SK-N-SH (cell line): ENCODE data around the gene SMO. TPM values are rescaled to one million over a fixed set of nuclear protein-coding genes. Genes with fewer than 3 reads are reported as not detected.

Source experiments
- CTCF ChIA-PET: fragments of 300-600, 350-600 bp; formaldehyde crosslinking; extraction: SDS; loops from one replicate; lab custom pipeline; 2021; lab: Yijun Ruan, JAX
- POLR2A ChIA-PET: fragments of 350-600 bp; sonication (Branson Sonifier 250); formaldehyde crosslinking; extraction: SDS; loops from one replicate; lab custom pipeline; 2020; ENCODE audit warnings: antibody characterized with exemption, inconsistent platforms; lab: Yijun Ruan, JAX
- DNase-seq: peaks from one replicate; pipeline ENCODE4 v3.0.0; 2012
- H2AFZ ChIP-seq: fragments of 200-600 bp; sonication (generic); 2 replicates; pipeline ENCODE4 v1.8.1; 2016; ENCODE audit warnings: antibody characterized with exemption, mild to moderate bottlenecking, low read depth
- H3F3A ChIP-seq: fragments of 200-600 bp; sonication (generic); replicated peaks from 2 replicates; pipeline ENCODE3; 2016; ENCODE audit warnings: antibody characterized with exemption, mild to moderate bottlenecking; ENCODE audit not compliant: insufficient read depth
- H3K27ac ChIP-seq, 2 experiments: fragments of 200-500 bp in 1 of 2; fragments of 200-600 bp in 1 of 2; sonication (Bioruptor generic) in 1 of 2; sonication (generic), shearing (Covaris generic) in 1 of 2; 2 replicates each; pipeline versions ENCODE4 v1.5.1 to v1.6.1; 2014 to 2016; ENCODE audit warnings: low read depth in 2 of 2, inconsistent platforms in 1 of 2, low read length in 1 of 2, mild to moderate bottlenecking in 1 of 2, mixed read lengths in 1 of 2
- H3K27me3 ChIP-seq: fragments of 200-600 bp; sonication (generic), shearing (Covaris generic); 2 replicates; pipeline ENCODE4 v1.6.1; 2016; ENCODE audit warnings: mixed run types; ENCODE audit not compliant: insufficient read depth
- H3K36me3 ChIP-seq, 2 experiments: fragments of 200-500 bp in 1 of 2; fragments of 200-600 bp in 1 of 2; sonication (Bioruptor generic) in 1 of 2; sonication (generic) in 1 of 2; replicated peaks in 1 of 2; 2 replicates each; pipeline versions ENCODE3 to v1.5.1; 2014 to 2016; ENCODE audit warnings: low read length in 1 of 2, mild to moderate bottlenecking in 1 of 2; ENCODE audit not compliant: insufficient read depth in 2 of 2, control insufficient read depth in 1 of 2
- H3K4me1 ChIP-seq, 2 experiments: fragments of 200-500 bp in 1 of 2; fragments of 200-600 bp in 1 of 2; sonication (Bioruptor generic) in 1 of 2; sonication (generic), shearing (Covaris generic) in 1 of 2; 2 replicates each; pipeline versions ENCODE4 v1.5.1 to v1.6.1; 2014 to 2016; ENCODE audit warnings: low read depth in 1 of 2, low read length in 1 of 2, mixed run types in 1 of 2; ENCODE audit not compliant: insufficient read depth in 2 of 2, control insufficient read depth in 1 of 2
- H3K4me2 ChIP-seq: fragments of 200-600 bp; sonication (generic), shearing (Covaris generic); 2 replicates; pipeline ENCODE4 v1.6.1; 2017; ENCODE audit warnings: mixed run types
- H3K4me3 ChIP-seq, 2 experiments: fragments of 200-500 bp in 1 of 2; fragments of 200-600 bp in 1 of 2; sonication (Bioruptor generic) in 1 of 2; sonication (generic), shearing (Covaris generic) in 1 of 2; 2 replicates each; pipeline versions ENCODE4 v1.5.1 to v1.8.1; 2014 to 2016; ENCODE audit warnings: low read depth in 2 of 2, inconsistent platforms in 1 of 2, low read length in 1 of 2, mild to moderate bottlenecking in 1 of 2, mixed read lengths in 1 of 2, moderate library complexity in 1 of 2
- H3K79me2 ChIP-seq: fragments of 200-600 bp; sonication (generic); 2 replicates; pipeline ENCODE4 v1.8.1; 2017; ENCODE audit warnings: mild to moderate bottlenecking; ENCODE audit not compliant: insufficient read depth
- H3K9ac ChIP-seq: fragments of 200-600 bp; sonication (generic); 2 replicates; pipeline ENCODE4 v1.6.1; 2017; ENCODE audit warnings: mixed run types
- H3K9me2 ChIP-seq: fragments of 200-600 bp; sonication (generic); 2 replicates; pipeline ENCODE4 v1.6.1; 2017; ENCODE audit warnings: mixed run types
- H3K9me3 ChIP-seq: fragments of 200-600 bp; sonication (generic); 2 replicates; pipeline ENCODE4 v1.6.1; 2017; ENCODE audit warnings: mixed run types, mild to moderate bottlenecking, moderate library complexity
- H4K20me1 ChIP-seq: fragments of 200-600 bp; sonication (generic); 2 replicates; pipeline ENCODE4 v1.6.1; 2017; ENCODE audit warnings: mild to moderate bottlenecking, mixed run types; ENCODE audit not compliant: insufficient read depth
- ELF1 ChIP-seq: IDR thresholded peaks from 2 replicates; pipeline ENCODE4 v1.4.0; 2012
- EZH2phosphoT487 ChIP-seq: fragments of 200-600 bp; sonication (generic); IDR thresholded peaks from 2 replicates; pipeline ENCODE4 v1.6.1; 2017; ENCODE audit warnings: low read depth, mixed run types, mild to moderate bottlenecking, antibody characterized with exemption, moderate library complexity, borderline replicate concordance
- JUND ChIP-seq: IDR thresholded peaks from 2 replicates; pipeline ENCODE4 v1.4.0; 2012
- MEF2A ChIP-seq: IDR thresholded peaks from 2 replicates; pipeline ENCODE4 v1.4.0; 2012; ENCODE audit warnings: low read depth, borderline replicate concordance
- NFIC ChIP-seq: IDR thresholded peaks from 2 replicates; pipeline ENCODE4 v1.4.0; 2012; ENCODE audit warnings: borderline replicate concordance
- NRF1 ChIP-seq: IDR thresholded peaks from 2 replicates; pipeline ENCODE4 v1.6.1; 2012; ENCODE audit warnings: low read depth, mild to moderate bottlenecking, low read length
- RCOR1 ChIP-seq: fragments of 150-350 bp; IDR thresholded peaks from 2 replicates; pipeline ENCODE4 v1.6.1; 2017; ENCODE audit warnings: antibody characterized with exemption, low read length
- RXRA ChIP-seq: IDR thresholded peaks from 2 replicates; pipeline ENCODE4 v1.4.0; 2012; ENCODE audit warnings: low read depth, mild to moderate bottlenecking, borderline replicate concordance
- WGBS: methylation state at CpG from one replicate; pipeline ENCODE4 v1.1.6; 2017; ENCODE audit warnings: low lambda C conversion rate; 5-methylcytosine and 5-hydroxymethylcytosine counted together
- polyA plus RNA-seq, 3 experiments: library from polyadenylated mRNA; depleted of rRNA; stranded (reverse); fragments of >200 nt; gene quantifications; 2 replicates each; pipeline ENCODE4 v1.2.3, GENCODE V29; 2012
- TF ChIP-seq, protein P1 (sequence below): IDR thresholded peaks from 2 replicates; pipeline ENCODE4 v1.6.1; 2012; ENCODE audit warnings: mild to moderate bottlenecking, low read depth, low read length, moderate library complexity
- TF ChIP-seq, protein P2 (sequence below): IDR thresholded peaks from 2 replicates; pipeline ENCODE4; 2012
- TF ChIP-seq, protein P3 (sequence below): IDR thresholded peaks from 2 replicates; pipeline ENCODE4 v1.4.0; 2012; ENCODE audit warnings: low read depth, borderline replicate concordance
- TF ChIP-seq, protein P4 (sequence below): IDR thresholded peaks from 2 replicates; pipeline ENCODE4 v1.4.0; 2012; ENCODE audit warnings: low read depth
- TF ChIP-seq, protein P5 (sequence below): fragments of 150-350 bp; IDR thresholded peaks from 2 replicates; pipeline ENCODE4 v1.6.1; 2017; ENCODE audit warnings: antibody characterized with exemption, low read length, low read depth, borderline replicate concordance
- TF ChIP-seq, protein P6 (sequence below): fragments of 200-600 bp; sonication (generic); IDR thresholded peaks from 2 replicates; pipeline ENCODE4 v1.6.1; 2017; ENCODE audit warnings: antibody characterized with exemption, mild to moderate bottlenecking, moderate library complexity

Gene SMO
- polyA plus RNA-seq, 1 of the 3 experiments (the other 2 are of a cell fraction): 37.0 TPM

DNA sequence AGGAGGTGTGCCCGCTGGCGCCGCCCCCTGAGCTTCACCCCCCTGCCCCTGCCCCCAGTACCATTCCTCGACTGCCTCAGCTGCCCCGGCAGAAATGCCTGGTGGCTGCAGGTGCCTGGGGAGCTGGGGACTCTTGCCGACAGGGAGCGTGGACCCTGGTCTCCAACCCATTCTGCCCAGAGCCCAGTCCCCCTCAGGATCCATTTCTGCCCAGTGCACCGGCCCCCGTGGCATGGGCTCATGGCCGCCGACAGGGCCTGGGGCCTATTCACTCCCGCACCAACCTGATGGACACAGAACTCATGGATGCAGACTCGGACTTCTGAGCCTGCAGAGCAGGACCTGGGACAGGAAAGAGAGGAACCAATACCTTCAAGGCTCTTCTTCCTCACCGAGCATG lies 23.7 kb downstream of the SMO start (continued):
- TF ChIP-seq, protein P1, sequence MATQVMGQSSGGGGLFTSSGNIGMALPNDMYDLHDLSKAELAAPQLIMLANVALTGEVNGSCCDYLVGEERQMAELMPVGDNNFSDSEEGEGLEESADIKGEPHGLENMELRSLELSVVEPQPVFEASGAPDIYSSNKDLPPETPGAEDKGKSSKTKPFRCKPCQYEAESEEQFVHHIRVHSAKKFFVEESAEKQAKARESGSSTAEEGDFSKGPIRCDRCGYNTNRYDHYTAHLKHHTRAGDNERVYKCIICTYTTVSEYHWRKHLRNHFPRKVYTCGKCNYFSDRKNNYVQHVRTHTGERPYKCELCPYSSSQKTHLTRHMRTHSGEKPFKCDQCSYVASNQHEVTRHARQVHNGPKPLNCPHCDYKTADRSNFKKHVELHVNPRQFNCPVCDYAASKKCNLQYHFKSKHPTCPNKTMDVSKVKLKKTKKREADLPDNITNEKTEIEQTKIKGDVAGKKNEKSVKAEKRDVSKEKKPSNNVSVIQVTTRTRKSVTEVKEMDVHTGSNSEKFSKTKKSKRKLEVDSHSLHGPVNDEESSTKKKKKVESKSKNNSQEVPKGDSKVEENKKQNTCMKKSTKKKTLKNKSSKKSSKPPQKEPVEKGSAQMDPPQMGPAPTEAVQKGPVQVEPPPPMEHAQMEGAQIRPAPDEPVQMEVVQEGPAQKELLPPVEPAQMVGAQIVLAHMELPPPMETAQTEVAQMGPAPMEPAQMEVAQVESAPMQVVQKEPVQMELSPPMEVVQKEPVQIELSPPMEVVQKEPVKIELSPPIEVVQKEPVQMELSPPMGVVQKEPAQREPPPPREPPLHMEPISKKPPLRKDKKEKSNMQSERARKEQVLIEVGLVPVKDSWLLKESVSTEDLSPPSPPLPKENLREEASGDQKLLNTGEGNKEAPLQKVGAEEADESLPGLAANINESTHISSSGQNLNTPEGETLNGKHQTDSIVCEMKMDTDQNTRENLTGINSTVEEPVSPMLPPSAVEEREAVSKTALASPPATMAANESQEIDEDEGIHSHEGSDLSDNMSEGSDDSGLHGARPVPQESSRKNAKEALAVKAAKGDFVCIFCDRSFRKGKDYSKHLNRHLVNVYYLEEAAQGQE: no peak
- no peak for TF ChIP-seq ELF1
- TF ChIP-seq, protein P2, sequence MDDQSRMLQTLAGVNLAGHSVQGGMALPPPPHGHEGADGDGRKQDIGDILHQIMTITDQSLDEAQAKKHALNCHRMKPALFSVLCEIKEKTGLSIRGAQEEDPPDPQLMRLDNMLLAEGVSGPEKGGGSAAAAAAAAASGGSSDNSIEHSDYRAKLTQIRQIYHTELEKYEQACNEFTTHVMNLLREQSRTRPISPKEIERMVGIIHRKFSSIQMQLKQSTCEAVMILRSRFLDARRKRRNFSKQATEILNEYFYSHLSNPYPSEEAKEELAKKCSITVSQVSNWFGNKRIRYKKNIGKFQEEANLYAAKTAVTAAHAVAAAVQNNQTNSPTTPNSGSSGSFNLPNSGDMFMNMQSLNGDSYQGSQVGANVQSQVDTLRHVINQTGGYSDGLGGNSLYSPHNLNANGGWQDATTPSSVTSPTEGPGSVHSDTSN: no peak
- no peak for TF ChIP-seq NFIC
- TF ChIP-seq, protein P3, sequence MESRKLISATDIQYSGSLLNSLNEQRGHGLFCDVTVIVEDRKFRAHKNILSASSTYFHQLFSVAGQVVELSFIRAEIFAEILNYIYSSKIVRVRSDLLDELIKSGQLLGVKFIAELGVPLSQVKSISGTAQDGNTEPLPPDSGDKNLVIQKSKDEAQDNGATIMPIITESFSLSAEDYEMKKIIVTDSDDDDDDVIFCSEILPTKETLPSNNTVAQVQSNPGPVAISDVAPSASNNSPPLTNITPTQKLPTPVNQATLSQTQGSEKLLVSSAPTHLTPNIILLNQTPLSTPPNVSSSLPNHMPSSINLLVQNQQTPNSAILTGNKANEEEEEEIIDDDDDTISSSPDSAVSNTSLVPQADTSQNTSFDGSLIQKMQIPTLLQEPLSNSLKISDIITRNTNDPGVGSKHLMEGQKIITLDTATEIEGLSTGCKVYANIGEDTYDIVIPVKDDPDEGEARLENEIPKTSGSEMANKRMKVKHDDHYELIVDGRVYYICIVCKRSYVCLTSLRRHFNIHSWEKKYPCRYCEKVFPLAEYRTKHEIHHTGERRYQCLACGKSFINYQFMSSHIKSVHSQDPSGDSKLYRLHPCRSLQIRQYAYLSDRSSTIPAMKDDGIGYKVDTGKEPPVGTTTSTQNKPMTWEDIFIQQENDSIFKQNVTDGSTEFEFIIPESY: no peak
- TF ChIP-seq NRF1: no peak
- TF ChIP-seq RCOR1: no peak

DNA sequence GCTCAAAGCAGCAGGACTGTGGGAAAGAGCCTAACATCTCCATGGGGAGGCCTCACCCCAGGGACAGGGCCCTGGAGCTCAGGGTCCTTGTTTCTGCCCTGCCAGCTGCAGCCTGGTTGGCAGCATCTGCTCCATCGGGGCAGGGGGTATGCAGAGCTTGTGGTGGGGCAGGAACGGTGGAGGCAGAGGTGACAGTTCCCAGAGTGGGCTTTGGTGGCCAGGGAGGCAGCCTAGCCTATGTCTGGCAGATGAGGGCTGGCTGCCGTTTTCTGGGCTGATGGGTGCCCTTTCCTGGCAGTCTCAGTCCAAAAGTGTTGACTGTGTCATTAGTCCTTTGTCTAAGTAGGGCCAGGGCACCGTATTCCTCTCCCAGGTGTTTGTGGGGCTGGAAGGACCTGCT lies 24.2 kb downstream of the SMO start:
- Histone ChIP-seq H4K20me1 (no peaks in the 10 kb centered on the region), H3K9ac (no peak overlapping the region), H2AFZ (no peak overlapping the region), H3K27me3 (no peaks in the 10 kb centered on the region), H3K36me3 (peaks cover 14 to 28% of the 10 kb centered on the region in 2 experiments), H3K4me2 (no peak overlapping the region), H3K4me3 (no peak overlapping the region), H3K9me2 (no peaks in the 10 kb centered on the region), H3K27ac (no peak overlapping the region), H3K79me2 (no peaks in the 10 kb centered on the region), H3F3A (no peaks in the 10 kb centered on the region), H3K4me1 (peaks cover 0 to 6% of the 10 kb centered on the region in 2 experiments; a peak in 1 of 4 replicates), H3K9me3 (no peaks in the 10 kb centered on the region)
- no peak for DNase-seq
- 91% methylated on average over 4 of the region's 4 CpGs for WGBS
- TF ChIP-seq EZH2phosphoT487 (no peak), ELF1 (no peak), RXRA (no peak), JUND (no peak), MEF2A (no peak)
- TF ChIP-seq, protein P4, sequence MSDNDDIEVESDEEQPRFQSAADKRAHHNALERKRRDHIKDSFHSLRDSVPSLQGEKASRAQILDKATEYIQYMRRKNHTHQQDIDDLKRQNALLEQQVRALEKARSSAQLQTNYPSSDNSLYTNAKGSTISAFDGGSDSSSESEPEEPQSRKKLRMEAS: no peak
- TF ChIP-seq, protein P5, sequence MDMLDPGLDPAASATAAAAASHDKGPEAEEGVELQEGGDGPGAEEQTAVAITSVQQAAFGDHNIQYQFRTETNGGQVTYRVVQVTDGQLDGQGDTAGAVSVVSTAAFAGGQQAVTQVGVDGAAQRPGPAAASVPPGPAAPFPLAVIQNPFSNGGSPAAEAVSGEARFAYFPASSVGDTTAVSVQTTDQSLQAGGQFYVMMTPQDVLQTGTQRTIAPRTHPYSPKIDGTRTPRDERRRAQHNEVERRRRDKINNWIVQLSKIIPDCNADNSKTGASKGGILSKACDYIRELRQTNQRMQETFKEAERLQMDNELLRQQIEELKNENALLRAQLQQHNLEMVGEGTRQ: no peak
- TF ChIP-seq, protein P6, sequence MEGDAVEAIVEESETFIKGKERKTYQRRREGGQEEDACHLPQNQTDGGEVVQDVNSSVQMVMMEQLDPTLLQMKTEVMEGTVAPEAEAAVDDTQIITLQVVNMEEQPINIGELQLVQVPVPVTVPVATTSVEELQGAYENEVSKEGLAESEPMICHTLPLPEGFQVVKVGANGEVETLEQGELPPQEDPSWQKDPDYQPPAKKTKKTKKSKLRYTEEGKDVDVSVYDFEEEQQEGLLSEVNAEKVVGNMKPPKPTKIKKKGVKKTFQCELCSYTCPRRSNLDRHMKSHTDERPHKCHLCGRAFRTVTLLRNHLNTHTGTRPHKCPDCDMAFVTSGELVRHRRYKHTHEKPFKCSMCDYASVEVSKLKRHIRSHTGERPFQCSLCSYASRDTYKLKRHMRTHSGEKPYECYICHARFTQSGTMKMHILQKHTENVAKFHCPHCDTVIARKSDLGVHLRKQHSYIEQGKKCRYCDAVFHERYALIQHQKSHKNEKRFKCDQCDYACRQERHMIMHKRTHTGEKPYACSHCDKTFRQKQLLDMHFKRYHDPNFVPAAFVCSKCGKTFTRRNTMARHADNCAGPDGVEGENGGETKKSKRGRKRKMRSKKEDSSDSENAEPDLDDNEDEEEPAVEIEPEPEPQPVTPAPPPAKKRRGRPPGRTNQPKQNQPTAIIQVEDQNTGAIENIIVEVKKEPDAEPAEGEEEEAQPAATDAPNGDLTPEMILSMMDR: no peak
- POLR2A ChIA-PET: no interaction called here
- CTCF ChIA-PET: interaction anchor here (0.6 to 14.2 kb wide), 13 partner anchors 13 to 431 kb away, joined by 3 to 385 read pairs (median 8); no protein-coding TSS in a partner anchor
